Natural killer cell (primary cell): ENCODE measurements around the gene NAA30. TPM values are rescaled to one million over a fixed set of nuclear protein-coding genes. Genes with fewer than 3 reads are reported as not detected.

ENCODE experiments used
- ATAC-seq, 3 donors: fragments of 150-1000 bp in 2 of 3; fragments of 200-7000 bp in 1 of 3; cut with Tn5 transposase; 1 replicate in 1 of 3; 2 replicates in 2 of 3; pipeline ENCODE4 v1.10.0; 2021; ENCODE audit warnings: mild to moderate bottlenecking in 2 of 3, moderate library complexity in 2 of 3
- DNase-seq, 2 donors: peaks; one replicate each; pipeline versions ENCODE4 v3.0.0 to v3.0.0-alpha.2; 2013 to 2021; ENCODE audit warnings: mixed read lengths in 1 of 2
- H3K27ac ChIP-seq: one replicate; pipeline ENCODE4 v1.5.1; 2013; ENCODE audit warnings: mild to moderate bottlenecking, low read length
- H3K27me3 ChIP-seq: one replicate; pipeline ENCODE4 v1.6.1; 2013; ENCODE audit warnings: low read length; ENCODE audit not compliant: control insufficient read depth, insufficient read depth
- H3K36me3 ChIP-seq: one replicate; pipeline ENCODE4 v1.6.1; 2013; ENCODE audit warnings: low read length; ENCODE audit not compliant: control insufficient read depth, insufficient read depth
- H3K4me1 ChIP-seq: one replicate; pipeline ENCODE4 v1.6.1; 2013; ENCODE audit warnings: low read length; ENCODE audit not compliant: control insufficient read depth, insufficient read depth
- H3K4me3 ChIP-seq: one replicate; pipeline ENCODE4 v1.5.1; 2013; ENCODE audit warnings: low read length
- H3K9me3 ChIP-seq: one replicate; pipeline ENCODE4 v1.6.1; 2013; ENCODE audit warnings: low read length; ENCODE audit not compliant: control insufficient read depth, insufficient read depth
- H3K27ac Mint-ChIP-seq, 2 donors: one replicate each; pipeline ENCODE4 v1.8.0; 2022; ENCODE audit warnings: mild to moderate bottlenecking in 2 of 2, mixed read lengths in 2 of 2, moderate library complexity in 1 of 2
- H3K27me3 Mint-ChIP-seq, 2 donors: one replicate each; pipeline ENCODE4 v1.8.0; 2022; ENCODE audit warnings: low read depth in 2 of 2, mixed read lengths in 2 of 2
- H3K36me3 Mint-ChIP-seq: one replicate; pipeline ENCODE4 v1.8.0; 2022; ENCODE audit warnings: mixed read lengths
- H3K4me1 Mint-ChIP-seq, 2 donors: one replicate each; pipeline ENCODE4 v1.8.0; 2022; ENCODE audit warnings: mixed read lengths in 2 of 2
- H3K4me3 Mint-ChIP-seq: one replicate; pipeline ENCODE4 v1.8.0; 2022; ENCODE audit warnings: mild to moderate bottlenecking, moderate library complexity, mixed read lengths
- H3K9me3 Mint-ChIP-seq, 2 donors: one replicate each; pipeline ENCODE4 v1.8.0; 2022; ENCODE audit warnings: mixed read lengths in 2 of 2
- CTCF ChIP-seq: fragments of 200-600 bp; IDR thresholded peaks from one replicate; pipeline ENCODE4 v1.8.0; 2022; ENCODE audit warnings: antibody characterized with exemption
- WGBS: methylation state at CpG from one replicate; pipeline ENCODE4 v1.1.7; 2013; ENCODE audit warnings: missing lambda C conversion rate; ENCODE audit not compliant: insufficient coverage; 5-methylcytosine and 5-hydroxymethylcytosine counted together
- intact Hi-C: fragments of 100-400 bp; cut with micrococcal nuclease; formaldehyde crosslinking; loops from one replicate; pipeline ENCODE4 v1.14.2; 2022
- total RNA-seq, 4 donors: library from RNA; stranded (reverse); fragments of 120-200 nt in 1 of 4; gene quantifications; one replicate each; pipeline versions ENCODE4 v1.2.3 to v1.2.4, GENCODE V29; 2013 to 2022

Gene NAA30
- total RNA-seq, 3 donors from 2014 or later (not counting 1 experiment from before 2014, with no cell fraction given) = 17.1 to 32.6 (median 24.0) TPM

- Histone ChIP-seq H3K27me3 (peaks cover 4% of the 10 kb centered on the region), H3K27ac (no peak overlapping the region), H3K9me3 (no peaks in the 10 kb centered on the region), H3K4me3 (no peak overlapping the region), H3K36me3 (no peaks in the 10 kb centered on the region), H3K4me1 (no peaks in the 10 kb centered on the region)
- Mint-ChIP-seq H3K27ac (no peak overlapping the region), H3K4me1 (no peaks in the 10 kb centered on the region), H3K36me3 (no peaks in the 10 kb centered on the region), H3K9me3 (no peaks in the 10 kb centered on the region), H3K27me3 (peaks cover 0 to 8% of the 10 kb centered on the region in 2 donors), H3K4me3 (no peak overlapping the region)
- DNase-seq = no peak
- no peak for ATAC-seq
- TF ChIP-seq CTCF = no peak
- intact Hi-C loops = no loop called here
Measured at GRCh38 chr14:57378661-57379060, 11.7 kb upstream of the NAA30 start.

DNA sequence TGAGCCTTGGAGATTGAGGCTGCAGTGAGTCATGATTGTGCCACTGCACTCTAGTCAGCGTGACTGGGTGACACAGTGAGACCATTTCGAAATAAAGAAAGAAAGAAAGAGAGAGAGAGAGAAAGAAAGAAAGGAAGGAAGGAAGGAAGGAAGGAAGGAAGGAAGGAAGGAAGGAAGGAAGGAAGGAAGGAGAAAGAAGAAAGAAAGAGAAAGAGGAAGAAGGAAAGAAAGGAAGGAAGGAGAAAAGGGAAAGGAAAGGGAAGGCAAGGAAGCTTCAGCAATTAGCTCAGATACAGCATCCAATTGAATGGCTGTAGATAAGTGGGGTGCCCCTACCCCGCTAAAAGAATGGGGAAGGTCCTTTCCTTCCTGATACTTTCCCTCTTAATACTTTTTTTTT is 9.5 kb upstream of the NAA30 start:
- H3K9me3 Mint-ChIP-seq = no peaks in the 10 kb centered on the region
- no peak for TF ChIP-seq CTCF
- peaks cover 4% of the 10 kb centered on the region for H3K27me3 ChIP-seq
- H3K36me3 ChIP-seq = no peaks in the 10 kb centered on the region
- no peak overlapping the region for H3K27ac ChIP-seq
- no peak for ATAC-seq
- no peaks in the 10 kb centered on the region for H3K9me3 ChIP-seq
- peaks cover 0 to 13% of the 10 kb centered on the region in 2 donors for H3K27me3 Mint-ChIP-seq
- no peaks in the 10 kb centered on the region for H3K36me3 Mint-ChIP-seq
- H3K4me1 Mint-ChIP-seq = no peaks in the 10 kb centered on the region
- H3K4me3 ChIP-seq = no peak overlapping the region
- DNase-seq = no peak
- H3K27ac Mint-ChIP-seq = no peak overlapping the region
- no peaks in the 10 kb centered on the region for H3K4me1 ChIP-seq
- no peak overlapping the region for H3K4me3 Mint-ChIP-seq
- 84% methylated on average over 2 of the region's 3 CpGs for WGBS
- intact Hi-C loops = no loop called here

- Mint-ChIP-seq H3K9me3 (no peaks in the 10 kb centered on the region), H3K36me3 (no peaks in the 10 kb centered on the region), H3K27me3 (peaks cover 0 to 14% of the 10 kb centered on the region in 2 donors), H3K4me3 (no peak overlapping the region), H3K4me1 (no peaks in the 10 kb centered on the region), H3K27ac (no peak overlapping the region)
- no peak for ATAC-seq
- H3K4me3 ChIP-seq = no peak overlapping the region
- H3K9me3 ChIP-seq = no peaks in the 10 kb centered on the region
- WGBS = 93% methylated on average over 2 of the region's 2 CpGs
- H3K27ac ChIP-seq = no peak overlapping the region
- peaks cover 4% of the 10 kb centered on the region for H3K27me3 ChIP-seq
- intact Hi-C loops = no loop called here
- H3K4me1 ChIP-seq = no peaks in the 10 kb centered on the region
- TF ChIP-seq CTCF = no peak
- no peaks in the 10 kb centered on the region for H3K36me3 ChIP-seq
- no peak for DNase-seq
Measured at GRCh38 chr14:57382283-57382682, 8.1 kb upstream of the NAA30 start.

- H3K4me3 Mint-ChIP-seq = no peak overlapping the region
- Histone ChIP-seq H3K27ac (no peak overlapping the region), H3K27me3 (no peaks in the 10 kb centered on the region), H3K9me3 (no peaks in the 10 kb centered on the region), H3K4me3 (no peak overlapping the region), H3K36me3 (no peaks in the 10 kb centered on the region), H3K4me1 (no peaks in the 10 kb centered on the region)
- DNase-seq (no peak), ATAC-seq (no peak)
- H3K36me3 Mint-ChIP-seq = no peaks in the 10 kb centered on the region
- H3K27ac Mint-ChIP-seq = no peak overlapping the region
- intact Hi-C loops = no loop called here
- H3K27me3 Mint-ChIP-seq = peaks cover 0 to 14% of the 10 kb centered on the region in 2 donors
- H3K4me1 Mint-ChIP-seq = no peaks in the 10 kb centered on the region
- TF ChIP-seq CTCF = no peak
- no peaks in the 10 kb centered on the region for H3K9me3 Mint-ChIP-seq
Measured at GRCh38 chr14:57383125-57383745, 7.2 kb upstream of the NAA30 start.
